AG04450 (cell line): ENCODE measurements around the gene ATP8A2. TPM values are rescaled to one million over a fixed set of nuclear protein-coding genes. Genes with fewer than 3 reads are reported as not detected.
"Not testable (repeated sequence)": the region's sequence is repeated elsewhere in the genome, so short reads cannot be mapped to it uniquely, and the experiment has no call there.

Experiments used
- CTCF ChIA-PET: fragments of 300-600, 350-600 bp; formaldehyde crosslinking; extraction: SDS; loops from one replicate; lab custom pipeline; 2022; ENCODE audit warnings: antibody characterized with exemption, inconsistent platforms; lab: Charles Lee
- POLR2A ChIA-PET: fragments of 350-600 bp; formaldehyde crosslinking; extraction: SDS; loops from one replicate; lab custom pipeline; 2021; ENCODE audit warnings: antibody characterized with exemption, inconsistent platforms; lab: Yijun Ruan, JAX
- DNase-seq: peaks from one replicate; pipeline ENCODE4 v3.0.0-alpha.2; 2011; ENCODE audit warnings: low read depth, low spot score
- H3K27ac ChIP-seq: one replicate; pipeline ENCODE4 v1.5.1; 2012; ENCODE audit warnings: low read depth, low read length, control low read depth
- H3K27me3 ChIP-seq: one replicate; pipeline ENCODE4 v1.6.0; 2012; ENCODE audit warnings: low read length; ENCODE audit not compliant: control insufficient read depth, insufficient read depth
- H3K4me3 ChIP-seq: 2 replicates; pipeline ENCODE4 v1.5.1; 2011; ENCODE audit warnings: mild to moderate bottlenecking, low read depth, low read length, control low read depth
- H3K9me3 ChIP-seq: 2 replicates; pipeline ENCODE4 v1.5.1; 2012; ENCODE audit warnings: low read length; ENCODE audit not compliant: control insufficient read depth, insufficient read depth
- polyA plus RNA-seq: library from polyadenylated mRNA; depleted of rRNA; stranded (reverse); fragments of >200 nt; gene quantifications from 2 replicates; pipeline ENCODE4 v1.2.3, GENCODE V29; 2011
- TF ChIP-seq, protein P1 (sequence below): IDR thresholded peaks from 2 replicates; pipeline ENCODE4 v1.5.1; 2011; ENCODE audit warnings: low read depth, low read length, control low read depth, inconsistent platforms

Gene ATP8A2
- polyA plus RNA-seq, 1 experiment: 0.19 TPM

DNA sequence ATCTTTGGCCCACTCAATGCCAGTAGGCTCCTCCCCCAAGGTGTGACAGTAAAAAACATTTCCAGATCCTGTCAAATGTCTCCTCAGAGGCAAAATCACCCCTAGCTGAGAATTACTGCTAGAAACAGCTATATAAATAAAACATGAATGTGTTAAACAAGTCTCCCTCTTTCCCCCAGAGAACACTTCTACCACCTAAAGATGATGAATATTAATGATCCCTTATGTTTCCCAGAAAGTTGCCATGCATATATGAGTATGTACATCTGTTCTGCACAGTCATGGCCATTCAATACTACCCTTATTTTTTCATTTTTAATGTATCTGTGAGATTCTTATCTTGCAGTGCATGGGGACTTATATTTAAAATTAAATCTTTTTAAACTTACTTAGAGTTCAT, 450.0 kb downstream of the ATP8A2 start:
- Histone ChIP-seq H3K27ac (no peak overlapping the region), H3K9me3 (no peaks in the 10 kb centered on the region), H3K4me3 (no peak overlapping the region), H3K27me3 (no peaks in the 10 kb centered on the region)
- TF ChIP-seq, protein P1, sequence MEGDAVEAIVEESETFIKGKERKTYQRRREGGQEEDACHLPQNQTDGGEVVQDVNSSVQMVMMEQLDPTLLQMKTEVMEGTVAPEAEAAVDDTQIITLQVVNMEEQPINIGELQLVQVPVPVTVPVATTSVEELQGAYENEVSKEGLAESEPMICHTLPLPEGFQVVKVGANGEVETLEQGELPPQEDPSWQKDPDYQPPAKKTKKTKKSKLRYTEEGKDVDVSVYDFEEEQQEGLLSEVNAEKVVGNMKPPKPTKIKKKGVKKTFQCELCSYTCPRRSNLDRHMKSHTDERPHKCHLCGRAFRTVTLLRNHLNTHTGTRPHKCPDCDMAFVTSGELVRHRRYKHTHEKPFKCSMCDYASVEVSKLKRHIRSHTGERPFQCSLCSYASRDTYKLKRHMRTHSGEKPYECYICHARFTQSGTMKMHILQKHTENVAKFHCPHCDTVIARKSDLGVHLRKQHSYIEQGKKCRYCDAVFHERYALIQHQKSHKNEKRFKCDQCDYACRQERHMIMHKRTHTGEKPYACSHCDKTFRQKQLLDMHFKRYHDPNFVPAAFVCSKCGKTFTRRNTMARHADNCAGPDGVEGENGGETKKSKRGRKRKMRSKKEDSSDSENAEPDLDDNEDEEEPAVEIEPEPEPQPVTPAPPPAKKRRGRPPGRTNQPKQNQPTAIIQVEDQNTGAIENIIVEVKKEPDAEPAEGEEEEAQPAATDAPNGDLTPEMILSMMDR: no peak
- ChIA-PET POLR2A (no interaction called here), CTCF (no interaction called here)
- DNase-seq: no peak

DNA sequence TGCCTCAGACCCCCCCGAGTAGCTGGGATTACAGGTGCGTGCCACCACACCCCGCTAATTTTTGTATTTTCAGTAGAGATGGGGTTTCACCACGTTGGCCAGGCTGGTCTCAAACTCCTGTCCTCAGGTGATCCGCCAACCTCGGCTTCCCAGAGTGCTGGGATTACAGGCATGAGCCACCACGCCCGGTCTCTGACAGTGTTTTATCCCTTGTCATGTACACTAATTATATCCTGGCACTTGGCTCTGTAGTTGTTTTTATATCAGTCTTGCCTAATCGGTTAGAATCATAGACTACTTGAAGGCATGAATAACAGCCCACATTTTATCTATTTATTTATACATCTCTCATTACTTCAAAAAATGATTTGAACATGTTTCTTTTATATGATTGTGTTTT, 455.4 kb downstream of the ATP8A2 start:
- H3K9me3 ChIP-seq, CTCF ChIA-PET, H3K27ac ChIP-seq, H3K4me3 ChIP-seq, POLR2A ChIA-PET, DNase-seq, H3K27me3 ChIP-seq: not testable (repeated sequence)

GRCh38 chr13:25827831-25828465, 456.2 kb downstream of the ATP8A2 start:
- Histone ChIP-seq H3K27ac (no peak overlapping the region), H3K9me3 (no peaks in the 10 kb centered on the region), H3K4me3 (no peak overlapping the region), H3K27me3 (no peaks in the 10 kb centered on the region)
- ChIA-PET POLR2A (no interaction called here), CTCF (no interaction called here)
- TF ChIP-seq, protein P1: no peak
- DNase-seq: no peak

DNA sequence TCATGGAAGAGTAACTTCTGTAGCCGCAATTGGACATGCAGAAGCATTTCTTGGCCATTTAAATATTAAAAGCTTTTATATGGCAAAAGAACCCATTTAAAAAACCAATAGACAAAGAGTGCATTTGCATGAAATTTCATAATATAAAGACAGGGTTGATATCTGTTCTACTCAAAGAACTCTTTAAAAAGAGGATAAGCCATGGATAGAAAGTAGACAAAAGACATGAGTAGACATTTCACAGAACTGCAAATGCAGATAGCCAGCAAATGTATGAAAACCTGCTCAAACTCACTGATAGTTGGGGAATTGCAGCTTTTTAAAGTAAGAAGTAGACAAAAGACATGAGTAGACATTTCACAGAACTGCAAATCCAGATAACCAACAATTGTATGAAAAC, 462.0 kb downstream of the ATP8A2 start:
- CTCF ChIA-PET: no interaction called here
- TF ChIP-seq, protein P1: no peak
- peaks cover 4% of the 10 kb centered on the region; the same call in 1 of the 2 replicates for H3K9me3 ChIP-seq
- no peak for DNase-seq
- H3K27ac ChIP-seq: no peak overlapping the region
- no peaks in the 10 kb centered on the region for H3K27me3 ChIP-seq
- POLR2A ChIA-PET: no interaction called here
- H3K4me3 ChIP-seq: no peak overlapping the region

DNA sequence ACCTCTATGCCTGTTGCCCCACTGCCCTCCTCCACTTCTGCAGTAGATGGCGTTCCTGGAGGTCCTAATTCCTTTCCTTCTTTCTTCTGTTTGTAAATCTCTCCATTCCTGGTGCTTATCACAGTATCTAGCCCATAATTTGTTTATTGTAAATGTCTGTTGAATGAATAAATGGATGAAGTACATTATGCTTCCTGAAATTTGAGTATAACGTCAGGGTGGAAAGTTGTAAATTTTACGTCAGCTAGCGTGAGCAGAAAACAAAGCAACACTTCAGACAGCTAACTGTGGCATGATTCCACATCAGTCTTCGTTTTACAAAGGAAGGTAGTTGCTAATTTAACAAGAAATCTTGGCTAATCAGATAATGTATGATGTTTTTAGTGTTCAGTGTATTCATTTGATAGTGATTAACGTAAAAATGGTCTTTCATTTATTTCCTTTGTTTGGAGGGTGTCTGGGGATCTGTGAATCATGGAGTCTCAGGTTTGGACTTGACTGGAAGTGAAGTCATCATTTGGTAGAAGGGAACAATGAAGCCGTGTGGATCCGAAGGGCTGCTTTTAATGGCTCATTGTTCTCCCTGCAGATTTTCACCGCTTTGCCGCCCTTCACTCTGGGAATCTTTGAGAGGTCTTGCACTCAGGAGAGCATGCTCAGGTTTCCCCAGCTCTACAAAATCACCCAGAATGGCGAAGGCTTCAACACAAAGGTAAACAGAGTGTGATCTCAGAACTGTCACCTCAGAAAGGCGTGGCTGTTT, 465.0 kb downstream of the ATP8A2 start:
- DNase-seq: no peak
- TF ChIP-seq, protein P1: no peak
- no peak overlapping the region for H3K4me3 ChIP-seq
- H3K9me3 ChIP-seq: peaks cover 4% of the 10 kb centered on the region; the same call in 1 of the 2 replicates
- ChIA-PET CTCF (interaction anchor here (0.6 kb wide), 1 partner anchor 263 kb away, joined by 3 read pairs; no protein-coding TSS in a partner anchor), POLR2A (no interaction called here)
- no peak overlapping the region for H3K27ac ChIP-seq
- H3K27me3 ChIP-seq: no peaks in the 10 kb centered on the region
